Brain pericyte (primary cell): ENCODE data around the gene ZNF48.

Experiments used
- DNase-seq: peaks from one replicate; pipeline ENCODE4 v3.0.0-alpha.2; 2012; ENCODE audit warnings: low read depth, low spot score

The ZNF48 gene

GRCh38 chr16:30439720-30440348, 44.6 kb downstream of the ZNF48 start:
- no peak for DNase-seq

GRCh38 chr16:30443631-30444030, 48.4 kb downstream of the ZNF48 start:
- DNase-seq = no peak

GRCh38 chr16:30444231-30445148, 49.3 kb downstream of the ZNF48 start:
- no peak for DNase-seq

GRCh38 chr16:30445149-30445407, 49.9 kb downstream of the ZNF48 start:
- no peak for DNase-seq

GRCh38 chr16:30445408-30446202, 50.4 kb downstream of the ZNF48 start, which contains the start of gene SEPHS2:
SEPHS2 (minus strand) TSS chr16:30445874; CDS start chr16:30445727, 147 bp downstream.
- DNase-seq = peak; percentile 83

- DNase-seq = no peak
These were observed 51.0 kb downstream of the ZNF48 start for GRCh38 chr16:30446203-30446595.

- no peak for DNase-seq
These were observed 52.4 kb downstream of the ZNF48 start for GRCh38 chr16:30447512-30448226.

GRCh38 chr16:30449116-30449435, 53.9 kb downstream of the ZNF48 start:
- no peak for DNase-seq
